ENCODE data around the gene PPP1R2.
"Not testable (repeated sequence)": the region's sequence is repeated elsewhere in the genome, so short reads cannot be mapped to it uniquely, and the experiment has no call there.

The PPP1R2 gene

GRCh38 chr3:195542698-195543499, at the start of gene PPP1R2:
TSS of gene PPP1R2 (minus strand) at chr3:195543325. CDS start at chr3:195543025, 300 bp downstream.
- peak; percentile 93 for DNase-seq

GRCh38 chr3:195591852-195592251, 48.7 kb upstream of the PPP1R2 start:
- DNase-seq, result no peak

- DNase-seq, result no peak
Observed at GRCh38 chr3:195591220-195591619, 48.1 kb upstream of the PPP1R2 start.

- not testable (repeated sequence) for DNase-seq
Observed at GRCh38 chr3:195590381-195590780, 47.3 kb upstream of the PPP1R2 start.

GRCh38 chr3:195589796-195590195, 46.7 kb upstream of the PPP1R2 start:
- DNase-seq, result not testable (repeated sequence)

GRCh38 chr3:195587824-195588223, 44.7 kb upstream of the PPP1R2 start:
- no peak for DNase-seq

- no peak for DNase-seq
Observed at GRCh38 chr3:195587406-195587805, 44.3 kb upstream of the PPP1R2 start.

GRCh38 chr3:195584543-195584870, 41.4 kb upstream of the PPP1R2 start:
- DNase-seq, result no peak

- peak; percentile 75 for DNase-seq
Observed at GRCh38 chr3:195583831-195584542, 40.9 kb upstream of the PPP1R2 start, which contains the start of gene APOD. TSS of gene APOD (minus strand) at chr3:195583940. CDS start at chr3:195579461, 4,479 bp downstream.

GRCh38 chr3:195582947-195583346, 39.8 kb upstream of the PPP1R2 start:
- no peak for DNase-seq

GRCh38 chr3:195580744-195581443, 37.8 kb upstream of the PPP1R2 start:
- DNase-seq, result no peak

GRCh38 chr3:195579281-195579680, 36.2 kb upstream of the PPP1R2 start:
- no peak for DNase-seq

GRCh38 chr3:195578565-195578964, 35.4 kb upstream of the PPP1R2 start:
- DNase-seq, result no peak

GRCh38 chr3:195577645-195578177, 34.6 kb upstream of the PPP1R2 start:
- DNase-seq, result no peak

- no peak for DNase-seq
Observed at GRCh38 chr3:195574497-195575304, 31.6 kb upstream of the PPP1R2 start.

- no peak for DNase-seq
Observed at GRCh38 chr3:195573611-195574496, 30.7 kb upstream of the PPP1R2 start.

- no peak for DNase-seq
Observed at GRCh38 chr3:195571361-195571760, 28.2 kb upstream of the PPP1R2 start.

- no peak for DNase-seq
Observed at GRCh38 chr3:195570912-195571311, 27.8 kb upstream of the PPP1R2 start.

GRCh38 chr3:195570344-195570743, 27.2 kb upstream of the PPP1R2 start:
- DNase-seq, result no peak

- no peak for DNase-seq
Observed at GRCh38 chr3:195568630-195569029, 25.5 kb upstream of the PPP1R2 start.

- no peak for DNase-seq
Observed at GRCh38 chr3:195566797-195567196, 23.7 kb upstream of the PPP1R2 start.
